Measurements from ENCODE around the gene HYAL3. TPM values are rescaled to one million over a fixed set of nuclear protein-coding genes. Genes with fewer than 3 reads are reported as not detected.

Gene HYAL3
- total and polyA plus RNA-seq, 2 experiments from 2014 or later = 2.4 to 7.1 TPM

DNA sequence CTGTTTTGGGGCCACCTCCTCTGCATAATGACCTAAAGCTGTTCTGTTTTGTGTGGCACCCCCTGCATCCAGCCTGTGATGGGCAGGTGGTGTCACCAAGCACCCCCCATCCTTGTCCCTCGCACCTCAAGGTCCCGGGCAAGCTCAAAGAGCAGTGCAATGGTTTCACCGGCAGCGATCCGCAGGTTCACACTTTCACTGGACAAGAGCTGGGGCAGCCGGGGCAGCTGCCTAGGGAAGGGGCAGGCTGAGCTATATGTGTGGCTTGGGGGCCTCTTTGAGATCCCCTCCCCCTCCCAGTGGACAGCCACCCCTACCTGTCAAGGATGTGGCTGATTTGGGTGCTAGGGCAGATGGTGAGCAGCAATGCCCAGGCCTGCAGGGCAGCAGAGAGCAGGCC lies 10.1 kb downstream of the HYAL3 start:
- H3K79me2 ChIP-seq (replicated peaks; ENCODE audit: insufficient read depth) = peaks cover 17% of the 10 kb centered on the region

DNA sequence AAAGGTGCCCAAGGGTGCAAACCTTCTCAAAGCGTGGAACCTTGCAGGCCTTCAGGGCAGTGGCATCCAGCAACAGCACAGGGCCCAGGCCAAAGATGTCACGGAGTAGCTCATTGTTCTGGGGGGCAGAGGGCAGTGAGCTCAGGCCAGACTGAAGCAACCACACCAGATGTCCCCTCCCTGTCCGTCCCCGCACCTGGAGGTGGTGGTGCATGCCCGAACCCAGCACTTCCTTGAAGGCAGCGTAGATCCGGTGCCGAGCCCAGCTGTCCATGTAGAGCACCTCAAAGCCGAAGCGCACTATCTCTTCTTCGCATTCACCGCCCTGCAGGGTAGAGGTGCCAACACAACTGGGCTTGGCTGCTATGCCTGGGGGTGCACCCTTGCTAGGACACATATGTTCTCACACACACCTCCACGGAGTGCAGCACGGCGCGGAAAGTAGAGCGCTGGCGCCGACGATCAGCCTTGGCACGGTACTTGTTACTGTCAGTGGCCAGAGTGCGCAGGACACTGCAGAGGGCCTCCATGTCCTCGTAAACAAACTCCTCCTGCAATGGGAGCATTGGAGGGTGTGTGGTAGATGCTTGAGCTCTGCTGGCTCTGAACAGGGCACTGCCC lies 10.7 kb downstream of the HYAL3 start:
- Mint-ChIP-seq H3K9me3 (no peaks in the 10 kb centered on the region), H3K4me1 (peaks cover 11% of the 10 kb centered on the region), H3K27me3 (ENCODE audit: insufficient read depth, low read depth, poor library complexity) (peaks cover 8% of the 10 kb centered on the region), H3K27ac (no peak overlapping the region), H3K36me3 (ENCODE audit: low read depth) (peaks cover 47% of the 10 kb centered on the region), H3K4me3 (no peak overlapping the region)
- Histone ChIP-seq H3K27me3 (ENCODE audit: insufficient read depth) (no peaks in the 10 kb centered on the region), H4K20me1 (replicated peaks; ENCODE audit: insufficient read depth) (no peaks in the 10 kb centered on the region; the same call in 1 of the 2 replicates), H3K4me2 (no peak overlapping the region), H3K27ac (ENCODE audit: low read depth) (no peak overlapping the region), H2AFZ (no peak overlapping the region), H3K4me3 (no peak overlapping the region), H3K36me3 (ENCODE audit: insufficient read depth) (peaks cover 11% of the 10 kb centered on the region), H3K9me2 (ENCODE audit: insufficient read depth) (no peaks in the 10 kb centered on the region), H3K79me2 (replicated peaks; ENCODE audit: insufficient read depth) (peaks cover 17% of the 10 kb centered on the region), H3K4me1 (ENCODE audit: insufficient read depth) (peaks cover 5% of the 10 kb centered on the region), H3F3A (replicated peaks; ENCODE audit: low read depth) (0 out of 2 replicates have a peak, but pooled peaks cover 4% of the 10 kb centered on the region)
- ATAC-seq (no peak), DNase-seq (ENCODE audit: low spot score) (no peak)
- TF ChIP-seq STAT1 (IDR thresholded peaks at IDR 0.05; ENCODE audit: unreplicated experiment) = no peak
- no peak for TF ChIP-seq ZNF331 (CRISPR knock-in tag; IDR thresholded peaks at IDR 0.05; ENCODE audit: low read depth)
- TF ChIP-seq EZH2phosphoT487 (IDR thresholded peaks at IDR 0.05; ENCODE audit: unreplicated experiment) = no peak
- TF ChIP-seq JUNB (IDR thresholded peaks at IDR 0.05; ENCODE audit: unreplicated experiment) = no peak
- TF ChIP-seq, protein P1, sequence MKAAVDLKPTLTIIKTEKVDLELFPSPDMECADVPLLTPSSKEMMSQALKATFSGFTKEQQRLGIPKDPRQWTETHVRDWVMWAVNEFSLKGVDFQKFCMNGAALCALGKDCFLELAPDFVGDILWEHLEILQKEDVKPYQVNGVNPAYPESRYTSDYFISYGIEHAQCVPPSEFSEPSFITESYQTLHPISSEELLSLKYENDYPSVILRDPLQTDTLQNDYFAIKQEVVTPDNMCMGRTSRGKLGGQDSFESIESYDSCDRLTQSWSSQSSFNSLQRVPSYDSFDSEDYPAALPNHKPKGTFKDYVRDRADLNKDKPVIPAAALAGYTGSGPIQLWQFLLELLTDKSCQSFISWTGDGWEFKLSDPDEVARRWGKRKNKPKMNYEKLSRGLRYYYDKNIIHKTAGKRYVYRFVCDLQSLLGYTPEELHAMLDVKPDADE (IDR thresholded peaks at IDR 0.05) = no peak
- TF ChIP-seq, protein P2, sequence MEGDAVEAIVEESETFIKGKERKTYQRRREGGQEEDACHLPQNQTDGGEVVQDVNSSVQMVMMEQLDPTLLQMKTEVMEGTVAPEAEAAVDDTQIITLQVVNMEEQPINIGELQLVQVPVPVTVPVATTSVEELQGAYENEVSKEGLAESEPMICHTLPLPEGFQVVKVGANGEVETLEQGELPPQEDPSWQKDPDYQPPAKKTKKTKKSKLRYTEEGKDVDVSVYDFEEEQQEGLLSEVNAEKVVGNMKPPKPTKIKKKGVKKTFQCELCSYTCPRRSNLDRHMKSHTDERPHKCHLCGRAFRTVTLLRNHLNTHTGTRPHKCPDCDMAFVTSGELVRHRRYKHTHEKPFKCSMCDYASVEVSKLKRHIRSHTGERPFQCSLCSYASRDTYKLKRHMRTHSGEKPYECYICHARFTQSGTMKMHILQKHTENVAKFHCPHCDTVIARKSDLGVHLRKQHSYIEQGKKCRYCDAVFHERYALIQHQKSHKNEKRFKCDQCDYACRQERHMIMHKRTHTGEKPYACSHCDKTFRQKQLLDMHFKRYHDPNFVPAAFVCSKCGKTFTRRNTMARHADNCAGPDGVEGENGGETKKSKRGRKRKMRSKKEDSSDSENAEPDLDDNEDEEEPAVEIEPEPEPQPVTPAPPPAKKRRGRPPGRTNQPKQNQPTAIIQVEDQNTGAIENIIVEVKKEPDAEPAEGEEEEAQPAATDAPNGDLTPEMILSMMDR (conservative IDR thresholded peaks at IDR 0.05; ENCODE audit: low read depth in 2 of 2) = no peak

More for the DNA sequence above, 10.1 kb downstream of the HYAL3 start:
- Histone ChIP-seq H3F3A (replicated peaks; ENCODE audit: low read depth) (0 out of 2 replicates have a peak, but pooled peaks cover 4% of the 10 kb centered on the region), H3K36me3 (ENCODE audit: insufficient read depth) (peaks cover 11% of the 10 kb centered on the region), H3K27me3 (ENCODE audit: insufficient read depth) (no peaks in the 10 kb centered on the region), H4K20me1 (replicated peaks; ENCODE audit: insufficient read depth) (no peaks in the 10 kb centered on the region; the same call in 1 of the 2 replicates), H3K9me2 (ENCODE audit: insufficient read depth) (no peaks in the 10 kb centered on the region), H3K4me3 (no peak overlapping the region), H3K27ac (ENCODE audit: low read depth) (no peak overlapping the region), H3K4me2 (no peak overlapping the region), H3K4me1 (ENCODE audit: insufficient read depth) (peaks cover 5% of the 10 kb centered on the region), H2AFZ (no peak overlapping the region)
- H3K27me3 Mint-ChIP-seq (ENCODE audit: insufficient read depth, low read depth, poor library complexity) = peaks cover 8% of the 10 kb centered on the region
- no peak for ATAC-seq
- H3K9me3 Mint-ChIP-seq = no peaks in the 10 kb centered on the region
- TF ChIP-seq CREB1 (CRISPR knock-in tag; IDR thresholded peaks at IDR 0.05; ENCODE audit: low read depth) = no peak
- DNase-seq (ENCODE audit: low spot score) = no peak
- peaks cover 47% of the 10 kb centered on the region for H3K36me3 Mint-ChIP-seq (ENCODE audit: low read depth)
- H3K4me1 Mint-ChIP-seq = peaks cover 11% of the 10 kb centered on the region
- H3K4me3 Mint-ChIP-seq = no peak overlapping the region
- H3K27ac Mint-ChIP-seq = no peak overlapping the region

Data from GM23338 (cell line).